8988T (cell line): ENCODE data around the gene CHMP6.
A peak's percentile ranks its signal among the peaks of the same experiment; 100 is the strongest.
"Not testable (repeated sequence)": the region's sequence is repeated elsewhere in the genome, so short reads cannot be mapped to it uniquely, and the experiment has no call there.

Source experiments
- DNase-seq: peaks from one replicate; pipeline ENCODE4 v3.0.0; 2011

CHMP6 gene

GRCh38 chr17:81016575-81016974 is 24.9 kb downstream of the CHMP6 start:
- no peak for DNase-seq

- not testable (repeated sequence) for DNase-seq
Measured at GRCh38 chr17:81017330-81017729, 25.7 kb downstream of the CHMP6 start.

- no peak for DNase-seq
Measured at GRCh38 chr17:81018044-81018802, 26.6 kb downstream of the CHMP6 start.

GRCh38 chr17:81019563-81020442 is 28.2 kb downstream of the CHMP6 start:
- no peak for DNase-seq

GRCh38 chr17:81020443-81020766 is 28.8 kb downstream of the CHMP6 start:
- DNase-seq: no peak

GRCh38 chr17:81020767-81021497 is 29.3 kb downstream of the CHMP6 start:
- peak; percentile 15 for DNase-seq

GRCh38 chr17:81021531-81022343 is 30.1 kb downstream of the CHMP6 start:
- peak; percentile 2 for DNase-seq

GRCh38 chr17:81022344-81022676 is 30.7 kb downstream of the CHMP6 start:
- DNase-seq: peak; percentile 18

- no peak for DNase-seq
Measured at GRCh38 chr17:81025065-81025740, 33.6 kb downstream of the CHMP6 start.

GRCh38 chr17:81025741-81026129 is 34.1 kb downstream of the CHMP6 start:
- DNase-seq: no peak

- DNase-seq: no peak
Measured at GRCh38 chr17:81026266-81027036, 34.8 kb downstream of the CHMP6 start.

- DNase-seq: no peak
Measured at GRCh38 chr17:81027038-81027437, 35.4 kb downstream of the CHMP6 start.

GRCh38 chr17:81027591-81028505 is 36.2 kb downstream of the CHMP6 start:
- DNase-seq: no peak

- DNase-seq: no peak
Measured at GRCh38 chr17:81028506-81028858, 36.8 kb downstream of the CHMP6 start.

GRCh38 chr17:81029859-81030258 is 38.2 kb downstream of the CHMP6 start:
- no peak for DNase-seq

- not testable (repeated sequence) for DNase-seq
Measured at GRCh38 chr17:81030312-81030711, 38.7 kb downstream of the CHMP6 start.

- DNase-seq: peak; percentile 1
Measured at GRCh38 chr17:81030741-81031565, 39.3 kb downstream of the CHMP6 start.

GRCh38 chr17:81031566-81032550 is 40.2 kb downstream of the CHMP6 start:
- DNase-seq: no peak
